ENCODE data around the gene RGL2.

The RGL2 gene

DNA sequence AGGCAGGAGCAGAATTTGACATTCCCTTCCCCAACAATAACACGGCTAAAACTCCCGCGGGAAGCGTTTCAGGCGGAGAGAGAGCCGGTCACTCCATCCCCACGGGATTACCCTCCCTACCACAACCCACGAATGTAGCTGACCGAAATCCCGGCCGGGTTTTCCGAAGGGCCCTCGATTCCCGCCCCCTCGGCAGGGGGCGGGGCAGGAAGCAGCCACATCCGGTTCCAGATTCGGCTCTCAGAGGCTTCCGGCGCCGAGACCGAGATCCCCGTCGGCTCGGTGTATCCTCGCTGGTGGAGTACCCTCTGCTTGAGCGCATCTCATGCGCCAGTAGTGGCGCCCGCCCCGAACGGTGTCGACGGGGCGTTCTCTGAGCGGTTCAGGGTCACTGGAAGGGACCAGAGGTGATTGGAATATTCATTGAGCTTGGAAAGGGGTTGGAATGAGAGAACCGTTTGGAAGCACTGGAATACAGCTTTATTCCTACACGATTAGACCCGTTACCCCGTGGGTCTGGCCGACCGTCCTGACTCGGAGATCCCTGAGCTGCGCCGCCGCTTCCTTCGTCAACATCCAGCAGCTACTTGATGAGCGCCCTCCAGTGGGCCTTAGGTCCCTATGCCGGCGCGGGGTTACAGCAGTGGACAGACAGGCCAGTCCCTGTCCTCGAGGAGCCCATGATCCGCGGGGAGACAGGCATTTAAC, 649 bp upstream of the RGL2 start:
- peaks cover 3% of the 10 kb centered on the region for H3K4me1 ChIP-seq (ENCODE audit: control insufficient read depth, low read depth, low read length)
- H3K36me3 ChIP-seq (ENCODE audit: control insufficient read depth, low read depth, low read length): peaks cover 8% of the 10 kb centered on the region
- H3K4me3 ChIP-seq (ENCODE audit: low read length): peak overlapping the region; percentile 92
- peak overlapping the region; percentile 85 for H3K9ac ChIP-seq (ENCODE audit: low read length)
- no peaks in the 10 kb centered on the region for H3K9me3 ChIP-seq (ENCODE audit: control insufficient read depth, low read depth, low read length)
- no peaks in the 10 kb centered on the region for H3K27me3 ChIP-seq (ENCODE audit: control insufficient read depth, insufficient read depth, low read length)
- peak overlapping the region; percentile 82 for H3K27ac ChIP-seq (ENCODE audit: low read length)

DNA sequence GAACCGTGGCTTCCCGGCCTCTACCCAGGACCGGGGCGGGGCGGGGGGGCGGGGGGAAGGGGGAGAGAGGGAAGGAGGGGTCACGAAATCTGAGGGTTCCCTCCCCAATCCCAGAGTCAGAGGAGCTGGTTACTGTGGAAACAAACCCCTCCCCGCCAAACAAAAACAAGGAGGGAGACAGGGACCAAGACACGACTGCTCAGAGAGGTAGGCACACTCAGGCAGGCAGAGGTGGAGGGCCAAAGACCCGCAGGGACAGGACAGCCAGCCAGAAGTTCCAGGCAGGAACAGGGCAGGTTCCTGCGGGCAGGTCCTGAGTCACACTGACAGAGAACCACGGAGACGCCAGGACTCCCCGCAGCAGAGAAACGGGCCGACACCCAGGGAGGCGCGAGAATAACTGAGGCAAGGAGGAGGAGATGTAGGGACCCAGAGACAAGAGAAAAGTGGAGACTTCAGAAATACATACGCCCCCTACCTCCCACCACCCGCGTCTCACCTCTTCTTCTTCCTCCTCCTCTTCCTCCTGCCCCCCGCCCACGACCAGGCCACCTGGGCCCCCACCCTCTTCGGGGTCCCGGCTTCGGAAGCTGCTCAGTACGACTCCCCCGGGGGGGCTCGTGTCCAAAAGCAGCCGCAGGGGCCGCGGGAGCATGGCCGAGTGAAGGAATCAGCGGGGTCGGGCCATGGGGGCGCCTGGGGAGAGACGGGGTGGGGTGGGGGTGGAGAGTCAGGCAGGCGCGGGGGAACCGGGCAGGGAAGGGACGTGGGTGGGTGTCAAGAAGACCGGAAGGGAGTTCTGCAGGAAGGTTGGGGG, 578 bp downstream of the RGL2 start:
- H3K4me1 ChIP-seq (ENCODE audit: control insufficient read depth, low read depth, low read length): peaks cover 3% of the 10 kb centered on the region
- H3K36me3 ChIP-seq (ENCODE audit: control insufficient read depth, low read depth, low read length): no peaks in the 10 kb centered on the region
- no peak overlapping the region for H3K27ac ChIP-seq (ENCODE audit: low read length)
- H3K4me3 ChIP-seq (ENCODE audit: low read length): peak overlapping the region; percentile 92
- H3K9me3 ChIP-seq (ENCODE audit: control insufficient read depth, low read depth, low read length): no peaks in the 10 kb centered on the region
- peak overlapping the region; percentile 85 for H3K9ac ChIP-seq (ENCODE audit: low read length)
- no peaks in the 10 kb centered on the region for H3K27me3 ChIP-seq (ENCODE audit: control insufficient read depth, insufficient read depth, low read length)

DNA sequence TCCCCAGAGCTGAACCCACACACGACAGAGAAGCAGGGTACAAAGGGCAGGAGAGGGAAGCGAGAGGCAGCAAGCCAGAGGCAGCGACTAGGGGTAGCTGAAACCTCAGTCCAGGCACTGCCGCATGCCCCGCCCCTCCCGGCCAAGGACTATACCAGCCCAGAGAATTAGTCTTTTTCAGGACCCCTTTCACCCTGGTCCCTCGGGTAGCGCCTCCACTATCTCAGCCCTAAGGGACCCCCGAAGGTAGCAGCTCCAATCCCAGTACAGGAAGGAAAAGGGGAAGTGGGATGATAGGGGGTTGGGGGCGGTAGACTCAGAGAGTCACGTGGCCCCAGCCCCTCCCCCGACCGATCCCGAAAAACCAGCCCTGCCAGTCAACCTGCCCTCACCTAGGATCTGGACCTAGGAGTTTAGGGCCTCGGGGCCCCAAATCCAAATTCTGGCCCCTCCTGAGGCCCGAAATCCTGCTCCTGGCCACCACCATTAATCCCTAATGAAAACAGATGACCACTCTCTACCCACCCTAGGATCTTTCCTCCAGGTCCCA, 1.3 kb downstream of the RGL2 start:
- Histone ChIP-seq H3K9ac (ENCODE audit: low read length) (peak overlapping the region; percentile 85), H3K4me1 (ENCODE audit: control insufficient read depth, low read depth, low read length) (peaks cover 3% of the 10 kb centered on the region), H3K27me3 (ENCODE audit: control insufficient read depth, insufficient read depth, low read length) (no peaks in the 10 kb centered on the region), H3K27ac (ENCODE audit: low read length) (peak overlapping the region; percentile 81), H3K36me3 (ENCODE audit: control insufficient read depth, low read depth, low read length) (peaks cover under 1% of the 10 kb centered on the region), H3K9me3 (ENCODE audit: control insufficient read depth, low read depth, low read length) (no peaks in the 10 kb centered on the region), H3K4me3 (ENCODE audit: low read length) (peak overlapping the region; percentile 92)

DNA sequence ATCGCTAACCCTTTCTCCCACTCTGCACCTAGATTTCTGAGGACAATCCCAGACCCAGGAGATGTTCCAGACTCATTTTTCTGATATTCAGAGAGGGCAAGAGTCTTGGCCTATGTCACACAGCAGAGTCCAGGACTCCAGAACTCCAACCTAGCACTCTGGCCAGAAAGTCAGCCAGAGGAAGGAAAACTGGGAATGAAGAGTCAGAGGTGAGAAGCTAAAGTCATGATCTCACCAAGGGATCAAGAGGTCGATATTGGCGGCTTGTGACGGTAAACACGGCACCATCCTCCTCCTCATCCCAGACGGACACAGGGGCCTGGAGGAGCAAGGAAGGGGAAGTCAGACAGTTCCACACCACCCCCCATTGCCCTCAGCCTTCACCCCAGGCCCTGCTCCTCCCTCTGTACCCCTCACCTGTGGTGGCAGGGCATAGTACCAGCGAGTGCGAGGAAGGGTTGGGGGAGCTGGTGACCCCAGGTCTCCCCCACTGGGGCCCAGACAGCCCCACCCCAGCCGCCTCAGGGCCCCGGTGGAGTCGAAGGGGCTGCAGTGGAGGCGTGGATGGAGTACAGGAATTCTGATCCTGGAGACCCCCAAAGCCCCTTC, 1.8 kb downstream of the RGL2 start:
- H3K4me1 ChIP-seq (ENCODE audit: control insufficient read depth, low read depth, low read length): peaks cover 3% of the 10 kb centered on the region
- H3K9me3 ChIP-seq (ENCODE audit: control insufficient read depth, low read depth, low read length): no peaks in the 10 kb centered on the region
- H3K27ac ChIP-seq (ENCODE audit: low read length): peak overlapping the region; percentile 81
- peaks cover 7% of the 10 kb centered on the region for H3K36me3 ChIP-seq (ENCODE audit: control insufficient read depth, low read depth, low read length)
- peak overlapping the region; percentile 92 for H3K4me3 ChIP-seq (ENCODE audit: low read length)
- H3K9ac ChIP-seq (ENCODE audit: low read length): peak overlapping the region; percentile 85
- H3K27me3 ChIP-seq (ENCODE audit: control insufficient read depth, insufficient read depth, low read length): no peaks in the 10 kb centered on the region

DNA sequence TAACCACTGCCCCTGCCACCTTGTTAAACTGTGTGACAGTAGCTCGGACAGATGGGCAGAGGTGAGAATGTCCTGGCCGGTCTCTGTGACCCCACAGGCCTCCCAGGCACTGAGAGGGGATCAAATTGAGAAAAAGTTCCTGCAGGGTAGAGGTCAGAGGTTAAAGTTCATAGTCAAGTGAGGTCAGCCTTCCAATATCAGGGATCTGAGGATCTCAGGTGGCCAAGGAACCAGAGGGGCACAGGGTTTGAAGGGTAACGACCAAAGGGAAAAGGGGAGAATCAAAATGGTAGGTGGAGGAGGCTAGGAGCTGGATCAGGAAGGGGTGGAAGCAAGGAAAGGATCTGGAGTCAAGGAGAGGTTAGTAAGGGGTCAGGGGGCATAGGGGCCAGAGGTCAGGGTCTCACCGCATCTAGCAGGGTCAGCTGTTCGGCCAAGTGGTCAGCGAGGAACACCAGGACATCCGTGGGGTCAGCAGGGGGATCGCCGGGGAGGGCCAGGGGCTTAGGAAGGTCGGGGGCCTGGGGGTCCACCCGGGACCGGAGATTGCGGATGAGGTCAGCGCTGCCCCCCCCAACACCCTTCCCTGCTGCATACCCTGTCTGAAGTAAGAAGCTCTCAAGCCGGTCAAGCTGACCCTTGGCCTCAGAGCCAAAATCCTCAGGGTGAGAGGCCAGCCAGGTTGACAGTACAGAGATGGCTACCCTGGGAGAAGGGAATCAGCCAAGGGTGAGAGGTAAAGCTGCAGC, 2.9 kb downstream of the RGL2 start:
- Histone ChIP-seq H3K9ac (ENCODE audit: low read length) (no peak overlapping the region), H3K27me3 (ENCODE audit: control insufficient read depth, insufficient read depth, low read length) (no peaks in the 10 kb centered on the region), H3K4me1 (ENCODE audit: control insufficient read depth, low read depth, low read length) (peaks cover 3% of the 10 kb centered on the region), H3K27ac (ENCODE audit: low read length) (no peak overlapping the region), H3K36me3 (ENCODE audit: control insufficient read depth, low read depth, low read length) (peaks cover 18% of the 10 kb centered on the region), H3K9me3 (ENCODE audit: control insufficient read depth, low read depth, low read length) (no peaks in the 10 kb centered on the region), H3K4me3 (ENCODE audit: low read length) (no peak overlapping the region)

DNA sequence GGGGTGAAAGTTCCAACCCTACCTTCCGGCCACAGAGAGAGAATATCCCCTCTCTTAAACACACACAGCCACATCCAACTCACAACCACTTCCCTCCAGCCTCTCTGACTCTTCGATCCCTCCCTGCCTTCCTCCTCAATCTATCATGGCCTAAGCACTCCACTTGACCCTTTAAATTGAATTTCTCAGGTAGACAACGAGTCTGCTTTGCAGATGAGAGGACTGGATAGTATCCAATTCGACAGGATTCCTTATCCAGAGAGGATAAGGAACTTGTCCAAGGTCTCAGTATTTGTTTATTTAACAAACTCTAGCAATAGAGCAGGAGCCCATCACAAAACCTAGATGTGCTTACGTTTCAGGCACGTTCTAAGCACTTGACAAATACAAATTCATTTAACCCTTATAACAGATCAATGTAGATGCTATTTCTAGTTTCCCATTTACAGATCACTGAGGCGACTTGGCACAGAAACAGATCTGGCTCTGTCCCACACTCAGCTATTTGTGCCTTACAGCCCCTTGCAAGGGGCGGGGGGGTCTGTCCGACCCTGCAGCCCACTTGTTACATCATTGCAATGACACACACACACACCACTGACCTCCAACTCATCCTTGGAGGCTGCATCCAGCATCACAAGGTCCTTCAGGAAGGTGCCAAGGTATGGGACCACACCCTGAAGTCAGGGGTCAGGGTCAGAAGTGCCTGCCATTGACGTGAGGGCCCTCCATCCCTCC, 4.5 kb downstream of the RGL2 start:
- Histone ChIP-seq H3K4me3 (ENCODE audit: low read length) (no peak overlapping the region), H3K27ac (ENCODE audit: low read length) (no peak overlapping the region), H3K9me3 (ENCODE audit: control insufficient read depth, low read depth, low read length) (no peaks in the 10 kb centered on the region), H3K36me3 (ENCODE audit: control insufficient read depth, low read depth, low read length) (peaks cover 18% of the 10 kb centered on the region), H3K9ac (ENCODE audit: low read length) (no peak overlapping the region), H3K4me1 (ENCODE audit: control insufficient read depth, low read depth, low read length) (peaks cover 3% of the 10 kb centered on the region), H3K27me3 (ENCODE audit: control insufficient read depth, insufficient read depth, low read length) (no peaks in the 10 kb centered on the region)

DNA sequence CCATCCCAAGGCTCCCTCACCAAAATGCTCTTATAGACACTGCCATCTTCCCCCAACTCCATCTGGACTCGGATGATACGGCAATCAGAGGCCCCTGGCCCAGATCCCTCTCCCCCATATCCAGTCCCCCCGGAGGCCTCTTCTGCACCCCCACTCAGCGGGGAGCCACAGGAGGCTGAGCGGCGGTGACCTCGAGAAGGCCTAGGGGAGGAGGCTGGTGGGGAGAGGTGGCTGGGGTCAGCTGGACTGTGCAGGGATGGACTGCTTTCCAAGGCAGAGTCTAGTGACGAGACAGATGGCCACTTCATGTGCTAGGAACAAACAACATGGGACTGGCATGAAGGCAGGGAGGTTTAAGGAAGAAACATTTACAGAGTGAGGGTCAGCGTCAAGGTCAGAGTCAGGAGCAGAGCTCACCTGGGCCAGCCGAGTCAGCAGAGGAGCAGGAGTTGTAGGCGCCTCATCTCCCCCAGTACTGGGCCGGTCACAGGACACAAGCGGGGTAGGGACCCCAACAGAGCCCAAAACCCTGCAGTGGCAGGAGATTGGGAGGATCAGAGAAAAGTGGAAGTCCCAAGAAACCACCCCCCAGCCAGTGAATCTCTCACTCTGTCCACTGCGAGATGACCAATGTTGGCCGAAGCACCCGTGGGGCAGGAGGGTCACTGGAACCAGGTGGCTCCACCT, 5.6 kb downstream of the RGL2 start:
- no peaks in the 10 kb centered on the region for H3K27me3 ChIP-seq (ENCODE audit: control insufficient read depth, insufficient read depth, low read length)
- H3K9me3 ChIP-seq (ENCODE audit: control insufficient read depth, low read depth, low read length): no peaks in the 10 kb centered on the region
- H3K4me1 ChIP-seq (ENCODE audit: control insufficient read depth, low read depth, low read length): peaks cover 3% of the 10 kb centered on the region
- H3K36me3 ChIP-seq (ENCODE audit: control insufficient read depth, low read depth, low read length): peaks cover 18% of the 10 kb centered on the region
- no peak overlapping the region for H3K27ac ChIP-seq (ENCODE audit: low read length)
- H3K4me3 ChIP-seq (ENCODE audit: low read length): no peak overlapping the region
- H3K9ac ChIP-seq (ENCODE audit: low read length): no peak overlapping the region

DNA sequence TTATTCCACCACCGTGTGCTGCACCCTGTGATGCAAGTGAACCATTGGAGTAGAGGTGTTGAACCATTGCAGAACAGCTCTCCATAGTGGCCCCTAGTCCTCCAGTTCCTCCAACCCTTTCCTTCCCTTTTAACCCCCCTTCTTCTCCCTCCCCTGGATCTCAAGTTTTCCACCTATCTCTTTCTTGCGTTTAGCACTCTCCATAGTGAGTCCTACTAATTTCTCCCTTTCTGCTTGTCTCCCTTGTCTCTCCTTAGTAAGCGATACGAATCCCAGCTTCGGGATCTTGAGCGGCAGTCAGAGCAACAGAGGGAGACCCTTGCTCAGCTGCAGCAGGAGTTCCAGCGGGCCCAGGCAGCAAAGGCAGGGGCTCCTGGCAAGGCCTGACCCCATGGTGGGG, 8.3 kb downstream of the RGL2 start:
- Histone ChIP-seq H3K9ac (ENCODE audit: low read length) (peak overlapping the region; percentile 83), H3K27me3 (ENCODE audit: control insufficient read depth, insufficient read depth, low read length) (no peaks in the 10 kb centered on the region), H3K9me3 (ENCODE audit: control insufficient read depth, low read depth, low read length) (no peaks in the 10 kb centered on the region), H3K27ac (ENCODE audit: low read length) (no peak overlapping the region), H3K4me1 (ENCODE audit: control insufficient read depth, low read depth, low read length) (no peaks in the 10 kb centered on the region), H3K4me3 (ENCODE audit: low read length) (peak overlapping the region; percentile 94), H3K36me3 (ENCODE audit: control insufficient read depth, low read depth, low read length) (peaks cover 28% of the 10 kb centered on the region)

DNA sequence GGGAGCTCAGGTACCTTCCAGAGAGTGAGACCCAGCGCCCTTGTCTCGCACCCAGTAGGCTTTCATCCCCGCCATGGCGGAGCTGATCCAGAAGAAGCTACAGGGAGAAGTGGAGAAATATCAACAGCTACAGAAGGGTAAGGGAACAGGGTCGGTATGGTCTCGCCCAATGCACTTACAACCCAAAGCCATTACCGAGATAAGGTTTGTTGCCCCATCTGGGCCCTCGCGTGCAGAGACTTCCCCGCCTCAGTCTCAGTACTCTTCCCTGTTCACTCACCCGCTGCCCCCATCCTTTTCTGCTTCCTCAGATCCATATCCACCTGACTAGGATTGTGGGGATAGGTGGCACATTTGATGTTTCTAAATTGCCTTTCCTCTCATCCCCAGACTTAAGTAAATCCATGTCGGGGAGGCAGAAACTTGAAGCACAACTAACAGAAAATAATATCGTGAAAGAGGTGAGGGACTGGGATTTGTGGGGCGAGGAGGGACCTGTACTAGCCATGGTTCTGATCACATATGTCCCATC, 8.9 kb downstream of the RGL2 start:
- peak overlapping the region; percentile 94 for H3K4me3 ChIP-seq (ENCODE audit: low read length)
- no peaks in the 10 kb centered on the region for H3K4me1 ChIP-seq (ENCODE audit: control insufficient read depth, low read depth, low read length)
- peaks cover 29% of the 10 kb centered on the region for H3K36me3 ChIP-seq (ENCODE audit: control insufficient read depth, low read depth, low read length)
- peak overlapping the region; percentile 83 for H3K9ac ChIP-seq (ENCODE audit: low read length)
- peak overlapping the region; percentile 56 for H3K27ac ChIP-seq (ENCODE audit: low read length)
- no peaks in the 10 kb centered on the region for H3K9me3 ChIP-seq (ENCODE audit: control insufficient read depth, low read depth, low read length)
- no peaks in the 10 kb centered on the region for H3K27me3 ChIP-seq (ENCODE audit: control insufficient read depth, insufficient read depth, low read length)

Data from iPS-18a (cell line).